NCI-H2196 (cell line): ENCODE data around the gene MRFAP1.
"Not testable (repeated sequence)": the region's sequence is repeated elsewhere in the genome, so short reads cannot be mapped to it uniquely, and the experiment has no call there.

Experiments used
- DNase-seq: peaks from one replicate; lab custom pipeline; 2025; ENCODE audit not compliant: unreplicated experiment; lab: John Stamatoyannopoulos, UW

The MRFAP1 gene

GRCh38 chr4:6663596-6664393 lies 23.3 kb downstream of the MRFAP1 start:
- DNase-seq, result no peak

GRCh38 chr4:6665320-6665654 lies 24.8 kb downstream of the MRFAP1 start:
- no peak for DNase-seq

- no peak for DNase-seq
These were observed 27.9 kb downstream of the MRFAP1 start for GRCh38 chr4:6668391-6668790.

- no peak for DNase-seq
These were observed 31.2 kb downstream of the MRFAP1 start for GRCh38 chr4:6671648-6672047.

- no peak for DNase-seq
These were observed 31.6 kb downstream of the MRFAP1 start for GRCh38 chr4:6672131-6672530.

- not testable (repeated sequence) for DNase-seq
These were observed 32.2 kb downstream of the MRFAP1 start for GRCh38 chr4:6672541-6673190.

- peak; percentile 44 for DNase-seq
These were observed 32.7 kb downstream of the MRFAP1 start for GRCh38 chr4:6673191-6673659.

GRCh38 chr4:6673660-6674499 lies 33.4 kb downstream of the MRFAP1 start:
- DNase-seq, result peak; percentile 100

- DNase-seq, result peak; percentile 73
These were observed 34.1 kb downstream of the MRFAP1 start for GRCh38 chr4:6674500-6675149.

- no peak for DNase-seq
These were observed 36.5 kb downstream of the MRFAP1 start for GRCh38 chr4:6676722-6677558.

GRCh38 chr4:6680372-6681034 lies 40.0 kb downstream of the MRFAP1 start:
- DNase-seq, result no peak

GRCh38 chr4:6681191-6681590 lies 40.7 kb downstream of the MRFAP1 start:
- no peak for DNase-seq

GRCh38 chr4:6682862-6683590 lies 42.5 kb downstream of the MRFAP1 start:
- DNase-seq, result no peak

GRCh38 chr4:6684656-6685055 lies 44.2 kb downstream of the MRFAP1 start:
- no peak for DNase-seq

GRCh38 chr4:6686104-6686787 lies 45.8 kb downstream of the MRFAP1 start:
- DNase-seq, result no peak

GRCh38 chr4:6687947-6688878 lies 47.7 kb downstream of the MRFAP1 start:
- peak; percentile 35 for DNase-seq

- DNase-seq, result no peak
These were observed 48.5 kb downstream of the MRFAP1 start for GRCh38 chr4:6688879-6689505.
